Ovary (tissue), 3 donors: Measurements from ENCODE around the gene TFE3.

Experiments
- POLR2A ChIP-seq: fragments of 450-650 bp; IDR thresholded peaks from one replicate; pipeline ENCODE4 v1.6.1; 2017; ENCODE audit warnings: antibody characterized with exemption, mild to moderate bottlenecking, moderate library complexity
- TF ChIP-seq, protein P1 (sequence below), 3 donors: fragments of 450-650 bp in 2 of 3; fragments of 200-600 bp in 1 of 3; IDR thresholded peaks; one replicate each; pipeline versions ENCODE4 v1.5.1 to v1.8.0; 2016 to 2022; ENCODE audit warnings: antibody characterized with exemption in 3 of 3, mild to moderate bottlenecking in 1 of 3
- donor health status: DM: no; HTN: no; CAD: no.

DNA sequence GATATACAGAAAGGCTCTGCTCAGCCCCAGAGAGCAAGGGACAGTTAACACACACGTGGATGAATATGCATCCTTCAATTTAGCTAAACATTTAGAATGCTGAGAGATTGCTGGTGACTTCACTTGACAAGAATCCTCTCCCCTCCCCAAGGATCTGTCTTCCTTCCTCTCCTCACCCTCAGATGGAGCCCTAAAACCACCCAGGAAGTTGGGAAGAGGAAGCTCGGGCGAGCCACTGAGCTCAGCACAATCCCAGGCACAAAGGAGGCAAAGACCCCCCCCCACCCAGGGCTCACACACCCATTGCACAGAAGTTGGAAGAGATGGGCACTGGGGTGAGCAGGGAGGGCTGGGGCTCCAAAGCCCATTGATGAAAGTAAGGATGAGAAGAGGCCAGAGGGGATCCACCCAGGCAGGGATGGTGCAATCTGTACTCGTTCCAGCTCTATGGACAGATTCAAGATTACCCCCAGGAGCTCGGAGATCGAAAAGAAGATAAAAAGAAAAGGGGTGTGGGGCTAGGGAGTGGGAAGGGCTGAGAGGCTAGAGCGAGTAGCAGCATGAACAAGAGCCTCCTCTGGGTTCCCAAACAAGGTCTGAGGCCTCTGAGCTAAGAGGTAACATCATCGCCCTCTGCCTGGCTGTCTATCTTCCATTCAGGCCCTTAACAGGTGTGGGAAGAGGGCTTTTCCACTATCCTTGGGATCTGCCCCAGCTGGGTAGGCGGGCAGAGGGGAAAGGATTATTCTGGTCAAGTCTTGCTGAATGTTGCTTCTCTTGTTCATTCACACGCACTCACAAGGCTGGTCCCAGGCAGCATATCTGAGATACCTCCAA, 1.2 kb downstream of the TFE3 start:
- TF ChIP-seq, protein P1, sequence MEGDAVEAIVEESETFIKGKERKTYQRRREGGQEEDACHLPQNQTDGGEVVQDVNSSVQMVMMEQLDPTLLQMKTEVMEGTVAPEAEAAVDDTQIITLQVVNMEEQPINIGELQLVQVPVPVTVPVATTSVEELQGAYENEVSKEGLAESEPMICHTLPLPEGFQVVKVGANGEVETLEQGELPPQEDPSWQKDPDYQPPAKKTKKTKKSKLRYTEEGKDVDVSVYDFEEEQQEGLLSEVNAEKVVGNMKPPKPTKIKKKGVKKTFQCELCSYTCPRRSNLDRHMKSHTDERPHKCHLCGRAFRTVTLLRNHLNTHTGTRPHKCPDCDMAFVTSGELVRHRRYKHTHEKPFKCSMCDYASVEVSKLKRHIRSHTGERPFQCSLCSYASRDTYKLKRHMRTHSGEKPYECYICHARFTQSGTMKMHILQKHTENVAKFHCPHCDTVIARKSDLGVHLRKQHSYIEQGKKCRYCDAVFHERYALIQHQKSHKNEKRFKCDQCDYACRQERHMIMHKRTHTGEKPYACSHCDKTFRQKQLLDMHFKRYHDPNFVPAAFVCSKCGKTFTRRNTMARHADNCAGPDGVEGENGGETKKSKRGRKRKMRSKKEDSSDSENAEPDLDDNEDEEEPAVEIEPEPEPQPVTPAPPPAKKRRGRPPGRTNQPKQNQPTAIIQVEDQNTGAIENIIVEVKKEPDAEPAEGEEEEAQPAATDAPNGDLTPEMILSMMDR (IDR thresholded peaks at IDR 0.05) = no peak
- no peak for TF ChIP-seq POLR2A
